Measurements from ENCODE around the gene MYL5. TPM values are rescaled to one million over a fixed set of nuclear protein-coding genes. Genes with fewer than 3 reads are reported as not detected.
"Not testable (repeated sequence)": the region's sequence is repeated elsewhere in the genome, so short reads cannot be mapped to it uniquely, and the experiment has no call there.

Gene MYL5
- total RNA-seq, 2 donors from 2014 or later: 7.4 to 21.8 TPM

DNA sequence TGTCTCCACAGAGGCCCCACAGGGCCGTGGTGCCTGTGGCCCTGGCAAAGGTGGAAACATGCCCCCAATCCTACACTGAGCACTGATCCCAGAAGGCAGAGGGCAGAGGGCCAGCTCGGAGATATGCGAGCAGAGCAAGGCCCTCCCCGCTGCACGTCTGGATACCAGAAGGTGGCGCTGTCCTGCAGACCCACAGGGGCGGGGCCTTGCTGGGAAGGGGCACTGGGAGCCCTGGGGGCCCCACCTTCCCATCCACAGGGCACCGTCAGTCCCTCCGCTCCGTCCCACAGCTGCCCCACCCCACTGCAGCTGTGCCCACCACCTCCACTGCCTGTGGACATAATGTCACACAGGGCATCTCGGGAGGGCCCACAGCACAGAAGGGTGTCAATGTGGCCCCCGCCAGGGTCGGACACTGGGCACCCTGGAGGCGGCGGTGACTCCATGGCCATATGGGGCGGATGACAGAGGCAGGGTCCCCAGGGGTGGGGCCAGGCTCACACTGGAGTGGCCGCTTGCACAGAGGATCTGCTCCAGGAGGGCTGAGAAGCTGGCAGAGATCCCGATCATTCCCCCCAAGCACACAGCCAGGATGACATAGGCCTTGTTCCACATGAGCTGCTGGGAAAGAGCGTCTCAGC is 9.8 kb downstream of the MYL5 start:
- no peak overlapping the region for H3K27ac Mint-ChIP-seq
- ATAC-seq: peak; percentile 19 to 57
- no peaks in the 10 kb centered on the region for H3K36me3 Mint-ChIP-seq
- peak; percentile 55 to 67 for DNase-seq (ENCODE audit: low spot score in 2 of 2)
- no peaks in the 10 kb centered on the region for H3K9me3 Mint-ChIP-seq

DNA sequence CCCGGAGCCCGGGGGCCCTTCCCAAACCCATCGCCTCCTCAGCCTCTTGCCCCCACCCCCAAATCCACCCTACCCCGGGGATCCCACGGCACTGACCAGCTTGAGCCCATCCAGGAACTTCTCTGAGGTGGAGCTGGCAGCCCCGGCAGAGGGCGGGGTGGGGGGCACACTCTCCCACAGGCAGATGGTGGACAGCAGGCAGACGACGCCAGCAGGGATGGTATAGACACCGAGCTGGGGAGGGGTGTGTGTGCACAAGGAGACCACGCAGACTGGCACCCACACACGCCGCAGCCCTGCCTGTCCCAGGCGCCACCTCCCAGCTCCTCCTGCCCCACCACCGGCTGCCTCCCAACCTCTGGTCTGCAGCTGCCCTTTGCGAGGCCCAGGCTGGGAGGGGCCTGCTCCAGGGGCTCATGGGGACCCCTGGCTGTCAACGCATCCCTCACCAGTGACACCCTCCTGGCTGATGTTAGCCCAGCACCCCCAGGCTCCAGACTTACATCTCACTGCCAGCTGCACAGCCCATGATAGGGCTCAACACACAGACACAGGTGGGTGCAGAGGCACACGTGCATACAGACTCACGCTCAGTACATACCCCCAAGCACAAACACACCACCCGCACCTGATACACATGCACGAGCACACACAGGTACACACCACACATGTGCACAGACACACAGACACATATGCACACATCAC is 10.4 kb downstream of the MYL5 start:
- no peak for ATAC-seq
- H3K9me3 Mint-ChIP-seq: no peaks in the 10 kb centered on the region

GRCh38 chr4:685679-686412 is 11.5 kb downstream of the MYL5 start:
- H3K9me3 Mint-ChIP-seq: no peaks in the 10 kb centered on the region
- H3K36me3 Mint-ChIP-seq: no peaks in the 10 kb centered on the region
- DNase-seq (ENCODE audit: low spot score in 2 of 2): no peak

More for the DNA sequence above, 10.4 kb downstream of the MYL5 start:
- H3K27ac Mint-ChIP-seq: no peak overlapping the region
- DNase-seq (ENCODE audit: low spot score in 2 of 2): peak in 1 of 2 donors; percentile 57
- no peaks in the 10 kb centered on the region for H3K36me3 Mint-ChIP-seq

DNA sequence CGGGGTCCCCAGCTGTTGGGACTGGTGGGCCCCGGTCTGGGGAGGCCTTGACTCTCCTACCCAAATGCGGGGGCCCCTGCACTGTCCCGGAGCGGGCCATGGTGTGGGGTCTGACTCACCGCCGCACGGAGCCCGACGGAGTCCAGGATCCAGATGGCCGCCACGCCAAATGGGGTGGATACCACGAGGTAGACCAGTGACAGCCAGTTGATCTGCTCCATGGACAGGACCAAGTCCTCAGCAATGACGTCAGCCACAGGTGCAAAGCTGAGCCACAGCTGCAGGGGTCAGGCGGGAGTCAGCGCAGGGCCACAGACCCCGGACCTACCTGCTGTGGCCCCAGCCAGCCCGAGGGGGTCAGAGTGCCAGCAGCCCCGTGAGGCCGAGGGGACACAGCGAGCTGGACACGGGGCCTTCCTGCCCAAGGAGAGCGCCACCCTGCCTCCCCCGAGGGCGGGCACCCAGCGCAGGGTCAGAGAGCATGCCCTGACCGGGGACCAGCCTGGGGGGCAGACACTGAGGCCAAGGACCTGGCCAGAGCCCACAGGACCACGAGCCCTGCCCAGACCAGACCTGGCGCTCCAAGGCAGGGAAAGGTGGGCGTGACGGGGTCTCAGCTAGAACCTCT is 12.2 kb downstream of the MYL5 start:
- no peak overlapping the region for H3K27ac Mint-ChIP-seq
- no peaks in the 10 kb centered on the region for H3K36me3 Mint-ChIP-seq
- H3K9me3 Mint-ChIP-seq: no peaks in the 10 kb centered on the region
- DNase-seq (ENCODE audit: low spot score in 2 of 2) (no peak), ATAC-seq (no peak)

More at GRCh38 chr4:685679-686412, 11.5 kb downstream of the MYL5 start:
- no peak overlapping the region for H3K27ac Mint-ChIP-seq
- no peak for ATAC-seq

GRCh38 chr4:687048-687970 is 13.0 kb downstream of the MYL5 start:
- Mint-ChIP-seq H3K27ac (no peak overlapping the region), H3K9me3 (no peaks in the 10 kb centered on the region), H3K36me3 (no peaks in the 10 kb centered on the region)
- no peak for DNase-seq (ENCODE audit: low spot score in 2 of 2)
- no peak for ATAC-seq

DNA sequence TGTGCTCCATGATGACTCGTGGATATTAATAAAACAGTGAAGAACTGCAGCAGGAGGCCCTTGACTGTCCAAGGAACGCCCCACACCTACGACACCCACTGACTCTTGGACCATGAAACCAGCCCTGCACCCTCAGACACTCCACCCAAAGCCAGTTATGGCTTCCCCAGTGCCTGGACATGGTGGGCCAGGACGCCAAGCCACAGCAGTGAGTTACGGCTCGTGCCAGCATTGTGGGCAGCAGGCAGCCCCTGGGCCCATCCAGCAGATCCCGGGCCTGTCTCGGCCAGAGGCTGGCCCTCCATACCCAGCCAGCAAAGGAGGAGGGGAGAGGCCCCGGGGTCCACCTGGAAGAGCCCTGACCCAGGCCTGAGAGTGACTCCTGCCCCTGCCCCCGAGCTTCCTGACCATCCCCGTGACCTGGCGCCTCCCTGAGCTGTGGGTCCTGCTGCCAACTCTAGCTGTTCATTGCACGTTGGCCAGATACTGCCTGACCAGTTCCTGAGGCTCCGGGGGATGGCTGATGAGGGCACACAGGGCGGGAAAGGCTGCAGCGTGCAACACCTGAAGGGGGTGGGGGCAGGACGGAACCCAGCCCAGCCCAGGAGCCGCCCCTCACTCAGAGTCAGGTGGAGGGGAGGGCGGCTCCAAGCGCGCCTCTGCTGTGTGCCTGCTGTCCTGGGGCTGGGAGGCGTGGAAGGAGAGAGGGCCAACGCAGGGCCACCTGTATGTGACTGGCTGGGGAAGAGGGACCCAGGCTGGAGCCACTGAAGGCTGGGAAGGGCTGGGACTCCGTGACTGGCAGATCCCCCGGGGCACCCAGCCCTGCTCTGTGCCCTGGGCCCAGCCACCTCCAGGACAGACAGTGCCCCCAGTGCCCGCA is 13.9 kb downstream of the MYL5 start:
- ATAC-seq: peak in 1 of 2 donors; percentile 14
- Mint-ChIP-seq H3K9me3 (no peaks in the 10 kb centered on the region), H3K27ac (no peak overlapping the region), H3K36me3 (no peaks in the 10 kb centered on the region)
- no peak for DNase-seq (ENCODE audit: low spot score in 2 of 2)

DNA sequence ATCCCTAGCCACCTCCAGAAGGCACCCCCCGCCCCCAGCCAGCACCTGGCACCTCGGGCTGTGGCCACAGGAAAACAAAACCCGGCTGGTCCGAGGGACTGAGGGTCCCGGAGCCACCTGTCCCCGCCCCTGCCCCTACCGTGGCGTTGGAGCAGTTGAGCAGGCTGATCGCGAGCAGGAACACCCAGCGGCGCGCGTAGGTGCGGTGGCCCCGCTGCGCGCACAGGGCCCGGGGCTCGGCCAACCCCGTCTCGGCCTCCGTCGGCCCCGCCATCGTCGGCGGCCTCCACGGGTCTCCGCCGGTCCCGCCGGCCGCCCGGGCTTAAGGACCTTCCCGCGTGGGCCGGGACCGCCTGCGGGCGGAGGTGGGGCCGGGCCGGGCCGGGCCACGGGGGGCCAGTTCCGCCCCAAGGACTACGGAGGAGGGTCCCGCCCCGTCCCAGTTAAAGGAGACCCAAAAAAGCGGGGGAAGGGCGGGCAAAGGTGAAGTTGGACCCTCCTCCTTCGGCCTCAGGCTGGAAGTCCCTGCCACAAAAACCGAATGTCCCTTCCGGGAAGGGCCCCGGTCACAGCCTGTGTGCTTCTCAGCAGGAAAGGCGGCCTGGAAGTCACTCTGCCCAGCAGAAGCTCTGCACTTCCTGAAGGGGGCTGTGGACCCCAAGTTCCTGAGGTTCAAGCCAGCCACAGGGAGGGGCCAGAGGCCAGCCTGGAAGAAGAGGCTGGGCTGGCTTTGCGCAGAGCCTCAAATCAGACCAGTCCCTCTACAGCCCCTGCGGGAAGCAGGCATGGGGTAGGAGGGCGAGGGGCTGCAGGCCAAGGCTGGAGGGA is 14.7 kb downstream of the MYL5 start, which contains the start of gene SLC49A3:
Gene SLC49A3 (minus strand): TSS at position 298 of the 828 bp plus-strand sequence. CDS start 24 bp downstream, at position 274.
- DNase-seq (ENCODE audit: low spot score in 2 of 2): peak in 1 of 2 donors; percentile 54
- Mint-ChIP-seq H3K36me3 (no peaks in the 10 kb centered on the region), H3K27ac (no peak within 1 kb of the TSS), H3K9me3 (no peaks in the 10 kb centered on the region)
- peak; percentile 23 to 42 for ATAC-seq

- ATAC-seq: no peak
- H3K9me3 Mint-ChIP-seq: no peaks in the 10 kb centered on the region
- H3K36me3 Mint-ChIP-seq: no peaks in the 10 kb centered on the region
- no peak overlapping the region for H3K27ac Mint-ChIP-seq
- no peak for DNase-seq (ENCODE audit: low spot score in 2 of 2)
Observed at GRCh38 chr4:689723-690122, 15.4 kb downstream of the MYL5 start.

DNA sequence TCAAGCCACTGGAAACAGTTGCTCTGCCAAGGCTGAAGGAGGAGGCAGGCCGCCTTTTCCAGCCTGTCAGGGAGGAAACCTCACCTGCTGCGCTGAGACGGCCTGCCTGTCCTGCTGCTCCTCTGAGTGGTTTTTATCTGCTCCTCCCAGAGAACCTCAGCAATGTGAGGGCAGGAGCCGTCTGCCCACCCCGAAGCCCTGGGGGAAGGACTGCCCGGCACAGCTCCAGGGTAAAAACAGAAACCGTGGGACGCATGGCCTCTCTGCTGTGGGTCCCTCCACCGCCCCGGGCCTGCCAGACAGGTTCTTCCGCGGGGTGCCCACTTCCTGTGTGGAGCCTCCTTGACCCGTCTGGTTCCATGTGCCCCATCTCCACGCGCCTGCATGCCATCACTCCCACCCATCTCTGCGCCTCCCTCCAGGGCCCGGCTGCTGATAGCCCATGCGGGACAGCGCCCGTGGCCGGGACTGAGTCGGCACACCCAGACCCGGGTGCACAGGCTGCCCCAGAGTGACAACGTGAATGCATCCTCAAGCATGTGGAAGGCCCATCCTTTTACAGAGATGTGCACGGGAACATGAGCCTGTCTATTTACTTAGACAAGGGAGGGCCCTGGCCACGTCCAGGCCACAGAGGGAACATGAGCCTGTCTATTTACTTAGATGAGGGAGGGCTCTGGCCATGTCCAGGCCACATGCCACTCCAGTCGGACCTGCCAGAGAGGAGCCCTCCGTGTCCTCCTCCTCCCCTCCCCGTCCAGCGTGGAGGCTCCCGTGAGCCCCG is 18.6 kb downstream of the MYL5 start:
- no peak for ATAC-seq
- H3K27ac Mint-ChIP-seq: no peak overlapping the region
- no peaks in the 10 kb centered on the region for H3K36me3 Mint-ChIP-seq
- H3K9me3 Mint-ChIP-seq: no peaks in the 10 kb centered on the region
- DNase-seq (ENCODE audit: low spot score in 2 of 2): no peak

DNA sequence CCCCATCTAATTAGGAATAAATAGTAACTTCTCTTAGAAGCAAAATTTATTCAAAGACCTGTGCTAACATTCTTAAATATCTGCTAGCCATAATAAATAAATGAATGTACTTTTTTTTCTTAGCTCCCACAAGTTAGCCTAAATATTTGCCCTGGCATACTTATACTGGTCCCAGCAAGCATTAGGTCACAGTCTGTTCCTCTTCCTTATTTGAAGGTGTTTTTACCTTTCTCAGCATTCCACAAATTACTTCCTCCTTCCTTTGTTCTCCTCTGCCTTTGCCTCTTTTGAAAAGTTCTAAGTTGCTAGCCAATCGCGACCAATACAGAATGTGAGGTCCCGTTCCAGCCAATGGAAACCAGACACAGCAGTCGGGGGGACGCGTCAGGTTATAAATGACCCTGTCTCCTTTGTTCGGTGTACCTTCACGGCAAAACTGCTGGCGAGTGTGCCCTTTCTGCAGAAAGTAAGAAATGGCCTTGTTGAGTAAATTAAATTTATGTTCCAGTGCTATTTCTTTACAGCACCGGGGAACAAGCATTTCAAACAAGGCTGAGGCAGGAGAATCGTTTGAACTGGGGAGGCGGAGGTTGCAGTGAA is 20.1 kb downstream of the MYL5 start:
- H3K9me3 Mint-ChIP-seq; H3K36me3 Mint-ChIP-seq; H3K27ac Mint-ChIP-seq; DNase-seq (ENCODE audit: low spot score in 2 of 2); ATAC-seq: not testable (repeated sequence)

- Mint-ChIP-seq H3K27ac (peak overlapping the region in 1 of 2 donors; percentile 35), H3K36me3 (no peaks in the 10 kb centered on the region), H3K9me3 (no peaks in the 10 kb centered on the region)
- ATAC-seq: no peak
- no peak for DNase-seq (ENCODE audit: low spot score in 2 of 2)
Observed at GRCh38 chr4:699816-700580, 25.7 kb downstream of the MYL5 start.

- Mint-ChIP-seq H3K27ac (no peak overlapping the region), H3K9me3 (no peaks in the 10 kb centered on the region), H3K36me3 (no peaks in the 10 kb centered on the region)
- DNase-seq (ENCODE audit: low spot score in 2 of 2) (no peak), ATAC-seq (no peak)
Observed at GRCh38 chr4:700587-701264, 26.4 kb downstream of the MYL5 start.
